ENCODE measurements around the gene SNX3. TPM values are rescaled to one million over a fixed set of nuclear protein-coding genes. Genes with fewer than 3 reads are reported as not detected.

Gene SNX3
- total RNA-seq, 5 donors from 2014 or later (not counting 1 experiment from before 2014, with no cell fraction given) = 50.1 to 61.4 (median 51.3) TPM

GRCh38 chr6:108171918-108172516 is 88.8 kb downstream of the SNX3 start:
- Mint-ChIP-seq H3K36me3 (no peaks in the 10 kb centered on the region), H3K9me3 (no peaks in the 10 kb centered on the region), H3K4me3 (no peak overlapping the region), H3K4me1 (peaks cover 45 to 48% (median 46%) of the 10 kb centered on the region in 3 donors), H3K27me3 (peaks cover 73 to 88% of the 10 kb centered on the region in 2 donors), H3K27ac (no peak overlapping the region)
- H3K36me3 ChIP-seq (ENCODE audit: control insufficient read depth in 2 of 2, extremely low read depth in 1 of 2, insufficient read depth in 1 of 2, low read length in 1 of 2) = no peaks in the 10 kb centered on the region
- no CpG with 5 or more reads among the region's 3 CpGs for WGBS (ENCODE audit: insufficient coverage)
- ChIA-PET POLR2A (no interaction called here), CTCF (interaction anchor here in 1 of 2 donors (0.5 kb wide), 1 partner anchor 29 kb away, joined by 4 read pairs; no protein-coding TSS in a partner anchor)
- ATAC-seq (replicated peaks in 1 of 4) (no peak), DNase-seq (no peak)
- no peak overlapping the region for H3K27ac ChIP-seq (ENCODE audit: low read length)
- peaks cover 23 to 81% of the 10 kb centered on the region in 2 experiments for H3K27me3 ChIP-seq (replicated peaks in 1 of 2; ENCODE audit: control insufficient read depth in 2 of 2, extremely low read depth in 1 of 2, insufficient read depth in 2 of 2, low read length in 1 of 2)
- no peak overlapping the region for H3K4me3 ChIP-seq (ENCODE audit: control insufficient read depth in 1 of 2, extremely low read depth in 1 of 2, low read length in 1 of 2)
- H3K4me1 ChIP-seq (ENCODE audit: control insufficient read depth in 1 of 2, extremely low read depth in 1 of 2, insufficient read depth in 2 of 2, low read length in 2 of 2) = peaks cover 8 to 53% of the 10 kb centered on the region in 2 experiments
- no peaks in the 10 kb centered on the region for H3K9me3 ChIP-seq

- no peaks in the 10 kb centered on the region for H3K36me3 Mint-ChIP-seq
- Histone ChIP-seq H3K27me3 (replicated peaks in 1 of 2; ENCODE audit: control insufficient read depth in 2 of 2, extremely low read depth in 1 of 2, insufficient read depth in 2 of 2, low read length in 1 of 2) (peaks cover 23 to 81% of the 10 kb centered on the region in 2 experiments), H3K9me3 (no peaks in the 10 kb centered on the region), H3K4me3 (ENCODE audit: control insufficient read depth in 1 of 2, extremely low read depth in 1 of 2, low read length in 1 of 2) (no peak overlapping the region), H3K27ac (ENCODE audit: low read length) (no peak overlapping the region), H3K4me1 (ENCODE audit: control insufficient read depth in 1 of 2, extremely low read depth in 1 of 2, insufficient read depth in 2 of 2, low read length in 2 of 2) (peaks cover 8 to 55% of the 10 kb centered on the region in 2 experiments), H3K36me3 (ENCODE audit: control insufficient read depth in 2 of 2, extremely low read depth in 1 of 2, insufficient read depth in 1 of 2, low read length in 1 of 2) (no peaks in the 10 kb centered on the region)
- peaks cover 47 to 49% (median 48%) of the 10 kb centered on the region in 3 donors for H3K4me1 Mint-ChIP-seq
- peaks cover 70 to 86% of the 10 kb centered on the region in 2 donors for H3K27me3 Mint-ChIP-seq
- 24% methylated on average over 17 of the region's 21 CpGs for WGBS (ENCODE audit: insufficient coverage)
- ChIA-PET POLR2A (no interaction called here), CTCF (no interaction called here)
- H3K4me3 Mint-ChIP-seq = peak overlapping the region in 1 of 3 donors; percentile 73
- ATAC-seq (replicated peaks in 1 of 4) = no peak
- H3K27ac Mint-ChIP-seq = no peak overlapping the region
- no peaks in the 10 kb centered on the region for H3K9me3 Mint-ChIP-seq
- DNase-seq = no peak
These were observed 89.4 kb downstream of the SNX3 start for GRCh38 chr6:108171291-108171917.

- Mint-ChIP-seq H3K4me3 (peak overlapping the region in 1 of 3 donors; percentile 73), H3K27me3 (peaks cover 69 to 86% of the 10 kb centered on the region in 2 donors), H3K36me3 (no peaks in the 10 kb centered on the region), H3K27ac (no peak overlapping the region), H3K9me3 (no peaks in the 10 kb centered on the region), H3K4me1 (peaks cover 47 to 50% (median 48%) of the 10 kb centered on the region in 3 donors)
- Histone ChIP-seq H3K36me3 (ENCODE audit: control insufficient read depth in 2 of 2, extremely low read depth in 1 of 2, insufficient read depth in 1 of 2, low read length in 1 of 2) (no peaks in the 10 kb centered on the region), H3K4me1 (ENCODE audit: control insufficient read depth in 1 of 2, extremely low read depth in 1 of 2, insufficient read depth in 2 of 2, low read length in 2 of 2) (peaks cover 8 to 55% of the 10 kb centered on the region in 2 experiments), H3K9me3 (no peaks in the 10 kb centered on the region), H3K4me3 (ENCODE audit: control insufficient read depth in 1 of 2, extremely low read depth in 1 of 2, low read length in 1 of 2) (no peak overlapping the region), H3K27me3 (replicated peaks in 1 of 2; ENCODE audit: control insufficient read depth in 2 of 2, extremely low read depth in 1 of 2, insufficient read depth in 2 of 2, low read length in 1 of 2) (peaks cover 25 to 81% of the 10 kb centered on the region in 2 experiments), H3K27ac (ENCODE audit: low read length) (no peak overlapping the region)
- DNase-seq (no peak), ATAC-seq (replicated peaks in 1 of 4) (no peak)
- ChIA-PET CTCF (interaction anchor here in 1 of 2 donors (0.6 kb wide), 1 partner anchor 305 kb away, joined by 4 read pairs; no protein-coding TSS in a partner anchor), POLR2A (no interaction called here)
- 23% methylated on average over 21 of the region's 31 CpGs for WGBS (ENCODE audit: insufficient coverage)
These were observed 90.2 kb downstream of the SNX3 start for GRCh38 chr6:108170332-108171290.

- peaks cover 71 to 86% of the 10 kb centered on the region in 2 donors for H3K27me3 Mint-ChIP-seq
- DNase-seq (no peak), ATAC-seq (replicated peaks in 1 of 4) (peak in 2 of 4 experiments; percentile 25 to 28)
- Histone ChIP-seq H3K27me3 (replicated peaks in 1 of 2; ENCODE audit: control insufficient read depth in 2 of 2, extremely low read depth in 1 of 2, insufficient read depth in 2 of 2, low read length in 1 of 2) (peaks cover 20 to 81% of the 10 kb centered on the region in 2 experiments), H3K9me3 (no peaks in the 10 kb centered on the region), H3K36me3 (ENCODE audit: control insufficient read depth in 2 of 2, extremely low read depth in 1 of 2, insufficient read depth in 1 of 2, low read length in 1 of 2) (no peaks in the 10 kb centered on the region), H3K27ac (ENCODE audit: low read length) (no peak overlapping the region), H3K4me1 (ENCODE audit: control insufficient read depth in 1 of 2, extremely low read depth in 1 of 2, insufficient read depth in 2 of 2, low read length in 2 of 2) (peaks cover 8 to 57% of the 10 kb centered on the region in 2 experiments), H3K4me3 (ENCODE audit: control insufficient read depth in 1 of 2, extremely low read depth in 1 of 2, low read length in 1 of 2) (peak overlapping the region in 1 of 2 donors; percentile 46)
- ChIA-PET POLR2A (interaction anchor here in 1 of 2 donors (0.6 kb wide), 1 partner anchor 16 kb away, joined by 5 read pairs; no protein-coding TSS in a partner anchor), CTCF (interaction anchor here in 1 of 2 donors (0.6 kb wide), 1 partner anchor 304 kb away, joined by 4 read pairs; no protein-coding TSS in a partner anchor)
- H3K36me3 Mint-ChIP-seq = no peaks in the 10 kb centered on the region
- peaks cover 45 to 49% (median 45%) of the 10 kb centered on the region in 3 donors for H3K4me1 Mint-ChIP-seq
- no peaks in the 10 kb centered on the region for H3K9me3 Mint-ChIP-seq
- peak overlapping the region in 1 of 2 donors; percentile 24 for H3K27ac Mint-ChIP-seq
- H3K4me3 Mint-ChIP-seq = peak overlapping the region; percentile 54 to 73 (median 70)
- WGBS (ENCODE audit: insufficient coverage) = 12% methylated on average over 23 of the region's 55 CpGs
These were observed 91.1 kb downstream of the SNX3 start for GRCh38 chr6:108169464-108170331.

- ChIA-PET CTCF (no interaction called here), POLR2A (interaction anchor here in 1 of 2 donors (0.6 kb wide), 2 partner anchors 10 to 15 kb away, joined by 5 read pairs; no protein-coding TSS in a partner anchor)
- no peak overlapping the region for H3K27ac ChIP-seq (ENCODE audit: low read length)
- Mint-ChIP-seq H3K9me3 (no peaks in the 10 kb centered on the region), H3K4me3 (peak overlapping the region; percentile 54 to 73 (median 70)), H3K27ac (no peak overlapping the region), H3K27me3 (peaks cover 74 to 86% of the 10 kb centered on the region in 2 donors), H3K4me1 (peaks cover 40 to 49% (median 46%) of the 10 kb centered on the region in 3 donors), H3K36me3 (no peaks in the 10 kb centered on the region)
- DNase-seq = no peak
- no peaks in the 10 kb centered on the region for H3K36me3 ChIP-seq (ENCODE audit: control insufficient read depth in 2 of 2, extremely low read depth in 1 of 2, insufficient read depth in 1 of 2, low read length in 1 of 2)
- 5% methylated on average over 55 of the region's 63 CpGs for WGBS (ENCODE audit: insufficient coverage)
- H3K9me3 ChIP-seq = no peaks in the 10 kb centered on the region
- H3K4me1 ChIP-seq (ENCODE audit: control insufficient read depth in 1 of 2, extremely low read depth in 1 of 2, insufficient read depth in 2 of 2, low read length in 2 of 2) = peaks cover 8 to 61% of the 10 kb centered on the region in 2 experiments
- H3K27me3 ChIP-seq (replicated peaks in 1 of 2; ENCODE audit: control insufficient read depth in 2 of 2, extremely low read depth in 1 of 2, insufficient read depth in 2 of 2, low read length in 1 of 2) = peaks cover 23 to 85% of the 10 kb centered on the region in 2 experiments
- H3K4me3 ChIP-seq (ENCODE audit: control insufficient read depth in 1 of 2, extremely low read depth in 1 of 2, low read length in 1 of 2) = peak overlapping the region; percentile 17 to 46
- peak in 3 of 4 experiments; percentile 36 to 50 (median 41) for ATAC-seq (replicated peaks in 1 of 4)
These were observed 92.1 kb downstream of the SNX3 start for GRCh38 chr6:108168501-108169463.

Data from T-cell (primary cell).